HepG2 (cell line): Measurements from ENCODE around the gene RASSF4. TPM values are rescaled to one million over a fixed set of nuclear protein-coding genes. Genes with fewer than 3 reads are reported as not detected.

ENCODE experiments used
- ARID4A ChIP-seq: sonication (generic); formaldehyde crosslinking; IDR thresholded peaks from 2 replicates; pipeline ENCODE4 v1.5.0; 2020; ENCODE audit warnings: mild to moderate bottlenecking, missing genetic modification reagents, borderline replicate concordance
- BHLHE40 ChIP-seq: IDR thresholded peaks from 2 replicates; pipeline ENCODE4 v1.6.1; 2011; ENCODE audit warnings: low read length, improper control_type of control experiment
- FOSL1 ChIP-seq: sonication (generic); formaldehyde crosslinking; IDR thresholded peaks from 2 replicates; pipeline ENCODE4 v1.9.0; 2021; ENCODE audit warnings: missing genetic modification reagents, borderline replicate concordance
- GATAD2A ChIP-seq: IDR thresholded peaks from 2 replicates; pipeline ENCODE4 v1.6.1; 2016
- GZF1 ChIP-seq: sonication (generic); formaldehyde crosslinking; IDR thresholded peaks from 2 replicates; pipeline ENCODE4 v1.5.1; 2020; ENCODE audit warnings: mild to moderate bottlenecking, missing genetic modification reagents
- MIER3 ChIP-seq: IDR thresholded peaks from 2 replicates; pipeline ENCODE4 v1.6.1; 2016; ENCODE audit warnings: missing compliant biosample characterization, borderline replicate concordance
- MXD4 ChIP-seq: IDR thresholded peaks from 2 replicates; pipeline ENCODE4 v1.6.1; 2016; ENCODE audit warnings: mild to moderate bottlenecking, missing biosample characterization, missing genetic modification reagents
- NFYB ChIP-seq: sonication (generic); formaldehyde crosslinking; IDR thresholded peaks from 2 replicates; pipeline ENCODE4 v1.4.0; 2020; ENCODE audit warnings: missing genetic modification reagents
- PBX3 ChIP-seq: sonication (generic); formaldehyde crosslinking; IDR thresholded peaks from 2 replicates; pipeline ENCODE4 v1.8.1; 2023; ENCODE audit warnings: missing genetic modification reagents, inconsistent platforms, borderline replicate concordance
- RFXAP ChIP-seq: sonication (generic); formaldehyde crosslinking; IDR thresholded peaks from 2 replicates; pipeline ENCODE4 v1.4.0; 2020; ENCODE audit warnings: missing genetic modification reagents, borderline replicate concordance
- RXRB ChIP-seq: IDR thresholded peaks from 2 replicates; pipeline ENCODE4 v1.6.1; 2016; ENCODE audit warnings: borderline replicate concordance, missing genetic modification reagents, missing compliant biosample characterization
- TEAD2 ChIP-seq: sonication (generic); formaldehyde crosslinking; IDR thresholded peaks from 2 replicates; pipeline ENCODE4 v1.9.0; 2021; ENCODE audit warnings: missing genetic modification reagents
- TFAP4 ChIP-seq: sonication (generic); IDR thresholded peaks from 2 replicates; pipeline ENCODE4 v1.6.1; 2016; ENCODE audit warnings: low read depth, borderline replicate concordance
- THAP11 ChIP-seq: IDR thresholded peaks from 2 replicates; pipeline ENCODE4 v1.6.1; 2016; ENCODE audit warnings: missing biosample characterization, missing genetic modification reagents
- ZBTB14 ChIP-seq: sonication (generic); formaldehyde crosslinking; IDR thresholded peaks from 2 replicates; pipeline ENCODE4 v1.4.0; 2020; ENCODE audit warnings: missing genetic modification reagents
- ZFP91 ChIP-seq: sonication (generic); formaldehyde crosslinking; IDR thresholded peaks from 2 replicates; pipeline ENCODE4 v1.9.0; 2022; ENCODE audit warnings: missing genetic modification reagents, mild to moderate bottlenecking, borderline replicate concordance
- ZNF205 ChIP-seq: IDR thresholded peaks from 2 replicates; pipeline ENCODE4 v1.6.1; 2018; ENCODE audit warnings: missing biosample characterization, missing genetic modification reagents
- ZNF225 ChIP-seq: sonication (generic); formaldehyde crosslinking; IDR thresholded peaks from 2 replicates; pipeline ENCODE4 v1.4.0; 2020; ENCODE audit warnings: mild to moderate bottlenecking, missing genetic modification reagents
- ZNF331 ChIP-seq: sonication (generic); formaldehyde crosslinking; IDR thresholded peaks from 2 replicates; pipeline ENCODE4 v1.4.0; 2020; ENCODE audit warnings: missing genetic modification reagents
- ZNF614 ChIP-seq: IDR thresholded peaks from 2 replicates; pipeline ENCODE4 v1.6.1; 2018; ENCODE audit warnings: missing biosample characterization, missing genetic modification reagents, inconsistent platforms, borderline replicate concordance
- polyA plus RNA-seq, 8 experiments: library from polyadenylated mRNA; depleted of rRNA in 3 of 8; stranded (reverse) in 7 of 8; unstranded in 1 of 8; fragments of >200 nt; fragmentation: Illumina TruSeq in 4 of 8; extraction: Trizol in 4 of 8; gene quantifications; 2 replicates each; pipeline versions ENCODE4 v1.2.1 to v1.2.3, GENCODE V29; 2011 to 2016; ENCODE audit warnings: low read depth in 4 of 8, missing spikeins in 1 of 8, mixed read lengths in 1 of 8; ENCODE audit not compliant: insufficient read depth in 1 of 8
- total RNA-seq, 5 experiments: library from RNA; depleted of rRNA; stranded (reverse); fragments of >200 nt; fragmentation: Illumina TruSeq; extraction: Trizol; gene quantifications; 2 replicates each; pipeline ENCODE4 v1.2.3, GENCODE V29; 2016; ENCODE audit warnings: low read depth in 1 of 5

RASSF4 gene
- total and polyA plus RNA-seq, 2 of the 13 experiments (the other 11 are each of a cell fraction or from before 2014, with no cell fraction given) = 34.0 to 51.7 TPM

GRCh38 chr10:44932517-44933450 lies 26.8 kb upstream of the RASSF4 start (continued):
- TF ChIP-seq PBX3 = no peak
- TF ChIP-seq GZF1 (CRISPR knock-in tag) = no peak
- TF ChIP-seq ZBTB14 (CRISPR knock-in tag) = no peak
- peak; percentile 65; the same call in 1 of the 2 replicates for TF ChIP-seq TFAP4
- peak; percentile 31; the same call in 1 of the 2 replicates for TF ChIP-seq ZNF614 (CRISPR knock-in tag)
- TF ChIP-seq MIER3 = no peak
- peak; percentile 66 for TF ChIP-seq RXRB (CRISPR knock-in tag)
- TF ChIP-seq ZNF205 (CRISPR knock-in tag) = peak; percentile 64; the same call in 1 of the 2 replicates
- peak; percentile 26; the same call in 1 of the 2 replicates for TF ChIP-seq MXD4 (CRISPR knock-in tag)
- no peak for TF ChIP-seq TEAD2 (CRISPR knock-in tag)
- peak; percentile 78 for TF ChIP-seq GATAD2A
- TF ChIP-seq ARID4A (CRISPR knock-in tag) = peak; percentile 37; the same call in 1 of the 2 replicates
- no peak for TF ChIP-seq BHLHE40
- 0 out of 2 replicates have a peak, but pooled peaks have one; percentile 14 for TF ChIP-seq NFYB (CRISPR knock-in tag)
- TF ChIP-seq ZNF225 = peak; percentile 69; the same call in 1 of the 2 replicates
- TF ChIP-seq THAP11 (CRISPR knock-in tag) = peak; percentile 35; the same call in 1 of the 2 replicates
- peak; percentile 25; the same call in 1 of the 2 replicates for TF ChIP-seq RFXAP
- no peak for TF ChIP-seq FOSL1 (CRISPR knock-in tag)
- peak; percentile 38; the same call in 1 of the 2 replicates for TF ChIP-seq ZNF331 (CRISPR knock-in tag)
- peak; percentile 78; the same call in 1 of the 2 replicates for TF ChIP-seq ZFP91 (CRISPR knock-in tag)
